Calu3 (cell line): ENCODE measurements around the gene ANGPTL4. TPM values are rescaled to one million over a fixed set of nuclear protein-coding genes. Genes with fewer than 3 reads are reported as not detected.
"Not testable (repeated sequence)": the region's sequence is repeated elsewhere in the genome, so short reads cannot be mapped to it uniquely, and the experiment has no call there.

ENCODE experiments used
- BruUV-seq: library from RNA; stranded (reverse); fragments of 400-500 nt; replicated peaks from 2 replicates; lab custom pipeline; 2021; lab: Mats Ljungman, UMichigan
- CTCF ChIA-PET: fragments of 300-600 bp; sonication (Branson Sonifier 250); formaldehyde crosslinking; loops from one replicate; lab custom pipeline; 2022; ENCODE audit warnings: antibody characterized with exemption; lab: Charles Lee
- DNase-seq: peaks from one replicate; pipeline ENCODE4 v3.0.0; 2022
- H3K27ac Mint-ChIP-seq: one replicate; pipeline ENCODE4 v1.8.0; 2022; ENCODE audit warnings: mixed read lengths; ENCODE audit not compliant: unreplicated experiment
- H3K27me3 Mint-ChIP-seq: one replicate; pipeline ENCODE4 v1.8.0; 2022; ENCODE audit warnings: mixed read lengths; ENCODE audit not compliant: unreplicated experiment
- H3K36me3 Mint-ChIP-seq: one replicate; pipeline ENCODE4 v1.8.0; 2022; ENCODE audit warnings: mild to moderate bottlenecking, moderate library complexity, mixed read lengths; ENCODE audit not compliant: insufficient read depth, unreplicated experiment
- H3K4me1 Mint-ChIP-seq: one replicate; pipeline ENCODE4 v1.8.0; 2022; ENCODE audit warnings: mild to moderate bottlenecking, low read depth, mixed read lengths; ENCODE audit not compliant: unreplicated experiment
- H3K4me3 Mint-ChIP-seq: one replicate; pipeline ENCODE4 v1.8.0; 2022; ENCODE audit warnings: mild to moderate bottlenecking, low read depth, moderate library complexity, mixed read lengths; ENCODE audit not compliant: unreplicated experiment
- H3K9me3 Mint-ChIP-seq: one replicate; pipeline ENCODE4 v1.8.0; 2022; ENCODE audit warnings: low read depth, mixed read lengths; ENCODE audit not compliant: unreplicated experiment
- intact Hi-C: fragments of 100-400 bp; cut with micrococcal nuclease; formaldehyde crosslinking; loops from one replicate; pipeline ENCODE4 v1.10.0; 2022; ENCODE audit not compliant: unreplicated experiment
- total RNA-seq: library from RNA; stranded (reverse); gene quantifications from 2 replicates; pipeline ENCODE4 v1.2.3, GENCODE V29; 2022
- TF ChIP-seq, protein P1 (sequence below): fragments of 200-600 bp; IDR thresholded peaks from one replicate; pipeline ENCODE4 v1.8.0; 2022; ENCODE audit warnings: antibody characterized with exemption; ENCODE audit not compliant: unreplicated experiment

Gene ANGPTL4
- total RNA-seq, 1 experiment from 2014 or later, result 0.97 TPM

DNA sequence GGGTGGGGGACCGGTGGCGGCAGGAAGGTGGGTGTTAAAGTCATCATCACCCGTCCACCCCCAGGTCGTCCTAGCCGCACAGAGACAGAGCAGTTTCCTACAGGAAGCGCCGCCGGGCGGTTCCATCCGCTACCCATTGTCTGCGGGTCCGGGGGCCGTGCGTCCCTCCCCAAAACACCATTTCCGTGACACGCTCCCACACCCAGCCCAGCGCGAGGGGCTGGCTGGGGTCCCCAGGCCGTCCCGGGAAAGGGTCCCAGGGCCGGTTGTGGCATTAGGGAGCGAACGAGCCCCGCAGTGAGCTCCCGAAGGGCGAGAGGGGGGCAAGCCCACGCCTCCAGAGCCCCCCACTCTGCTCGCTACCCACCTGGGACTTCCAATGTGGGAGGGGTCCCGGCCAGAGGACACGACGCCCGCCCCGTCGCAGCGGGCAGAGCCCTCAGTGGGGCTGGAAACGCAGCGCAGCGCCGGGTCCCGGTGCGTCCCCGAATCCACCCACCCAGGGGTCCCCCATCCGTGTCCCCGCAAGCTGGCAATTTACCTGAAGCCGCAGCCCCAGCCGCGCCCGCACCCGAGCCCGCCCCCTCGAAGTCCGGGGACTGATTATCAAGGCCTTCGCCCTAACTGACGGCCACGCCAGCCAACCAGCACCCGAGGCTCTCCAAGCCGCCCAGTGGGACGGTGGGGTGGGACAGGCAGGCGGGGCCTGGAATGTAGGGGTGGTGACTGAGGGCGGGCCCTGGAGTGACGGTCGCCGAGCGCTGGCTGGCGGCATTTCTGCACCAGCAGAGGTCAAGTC lies 21.1 kb upstream of the ANGPTL4 start, which contains the start of gene KANK3:
Gene KANK3 (minus strand): TSS at position 579 of the 799 bp plus-strand sequence. CDS start 5,434 bp downstream, outside the sequence.
- peak within 1 kb of the TSS; percentile 40 for H3K4me3 Mint-ChIP-seq
- no peaks in the 10 kb centered on the region for H3K9me3 Mint-ChIP-seq
- CTCF ChIA-PET, result no interaction called here
- TF ChIP-seq, protein P1, sequence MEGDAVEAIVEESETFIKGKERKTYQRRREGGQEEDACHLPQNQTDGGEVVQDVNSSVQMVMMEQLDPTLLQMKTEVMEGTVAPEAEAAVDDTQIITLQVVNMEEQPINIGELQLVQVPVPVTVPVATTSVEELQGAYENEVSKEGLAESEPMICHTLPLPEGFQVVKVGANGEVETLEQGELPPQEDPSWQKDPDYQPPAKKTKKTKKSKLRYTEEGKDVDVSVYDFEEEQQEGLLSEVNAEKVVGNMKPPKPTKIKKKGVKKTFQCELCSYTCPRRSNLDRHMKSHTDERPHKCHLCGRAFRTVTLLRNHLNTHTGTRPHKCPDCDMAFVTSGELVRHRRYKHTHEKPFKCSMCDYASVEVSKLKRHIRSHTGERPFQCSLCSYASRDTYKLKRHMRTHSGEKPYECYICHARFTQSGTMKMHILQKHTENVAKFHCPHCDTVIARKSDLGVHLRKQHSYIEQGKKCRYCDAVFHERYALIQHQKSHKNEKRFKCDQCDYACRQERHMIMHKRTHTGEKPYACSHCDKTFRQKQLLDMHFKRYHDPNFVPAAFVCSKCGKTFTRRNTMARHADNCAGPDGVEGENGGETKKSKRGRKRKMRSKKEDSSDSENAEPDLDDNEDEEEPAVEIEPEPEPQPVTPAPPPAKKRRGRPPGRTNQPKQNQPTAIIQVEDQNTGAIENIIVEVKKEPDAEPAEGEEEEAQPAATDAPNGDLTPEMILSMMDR, result no peak
- peaks cover 22% of the 10 kb centered on the region for H3K27me3 Mint-ChIP-seq
- intact Hi-C loops, result no loop called here
- no peaks in the 10 kb centered on the region for H3K4me1 Mint-ChIP-seq
- H3K36me3 Mint-ChIP-seq, result peaks cover 5% of the 10 kb centered on the region
- no TSS peak for BruUV-seq
- DNase-seq, result peak; percentile 95
- H3K27ac Mint-ChIP-seq, result no peak within 1 kb of the TSS

DNA sequence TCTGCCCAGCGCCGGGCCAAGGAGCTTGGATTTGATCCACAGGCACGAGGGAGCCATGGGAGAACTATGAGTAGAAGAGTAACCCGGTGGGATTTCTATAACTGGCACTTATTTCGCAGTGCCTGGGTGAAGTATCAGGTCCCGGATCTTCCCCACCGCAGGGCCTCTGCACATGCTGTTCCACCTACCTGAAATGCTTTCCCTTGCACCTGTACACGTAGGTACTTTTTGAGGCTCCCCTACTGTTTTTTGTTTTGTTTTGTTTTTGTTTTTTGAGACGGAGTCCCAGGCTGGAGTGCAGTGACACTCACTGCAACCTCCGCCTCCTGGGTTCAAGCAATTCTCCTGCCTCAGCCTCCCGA lies 20.5 kb upstream of the ANGPTL4 start:
- DNase-seq, result no peak
- Mint-ChIP-seq H3K36me3 (peaks cover 5% of the 10 kb centered on the region), H3K9me3 (no peaks in the 10 kb centered on the region), H3K4me1 (no peaks in the 10 kb centered on the region), H3K27me3 (peaks cover 18% of the 10 kb centered on the region), H3K4me3 (peak overlapping the region; percentile 40), H3K27ac (no peak overlapping the region)
- TF ChIP-seq, protein P1, result no peak
- CTCF ChIA-PET, result no interaction called here
- no TSS peak for BruUV-seq
- intact Hi-C loops, result no loop called here

DNA sequence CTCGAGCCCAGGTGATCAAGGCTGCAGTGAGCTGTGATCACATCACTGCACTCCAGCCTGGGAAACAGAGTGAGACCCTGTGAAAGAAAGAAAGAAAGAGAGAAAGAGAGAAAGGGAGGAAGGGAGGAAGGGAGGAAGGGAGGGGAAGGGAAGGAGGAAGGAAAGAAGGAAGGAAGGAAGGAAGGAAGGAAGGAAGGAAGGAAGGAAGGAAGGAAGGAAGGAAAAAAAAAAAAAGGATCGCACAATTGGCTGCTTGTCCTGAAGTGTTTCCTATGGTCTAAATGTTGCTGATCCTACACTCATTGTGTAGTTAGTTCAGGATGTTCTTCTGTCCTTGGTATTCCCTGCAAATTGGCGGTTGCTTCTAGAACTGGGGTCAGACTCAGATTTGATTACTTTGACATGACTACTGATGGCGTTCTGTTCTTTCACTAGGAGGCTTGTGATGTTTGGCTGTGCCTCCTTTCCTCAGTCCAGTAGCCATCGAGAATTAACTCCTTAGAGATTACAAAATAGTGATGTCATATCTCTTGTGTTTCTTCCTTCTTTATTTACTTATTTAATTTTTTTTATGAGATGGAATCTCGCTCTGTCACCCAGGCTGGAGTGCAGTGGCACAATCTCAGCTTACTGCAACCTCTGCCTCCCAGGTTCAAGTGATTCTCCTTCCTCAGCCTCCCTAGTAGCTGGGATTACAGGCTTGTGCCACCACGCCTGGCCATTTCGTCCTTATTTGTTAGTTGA lies 14.2 kb upstream of the ANGPTL4 start:
- BruUV-seq, H3K9me3 Mint-ChIP-seq, intact Hi-C loops, H3K36me3 Mint-ChIP-seq, DNase-seq, H3K4me1 Mint-ChIP-seq, CTCF ChIA-PET, H3K27ac Mint-ChIP-seq, H3K4me3 Mint-ChIP-seq: not testable (repeated sequence)
- peaks cover 34% of the 10 kb centered on the region for H3K27me3 Mint-ChIP-seq

DNA sequence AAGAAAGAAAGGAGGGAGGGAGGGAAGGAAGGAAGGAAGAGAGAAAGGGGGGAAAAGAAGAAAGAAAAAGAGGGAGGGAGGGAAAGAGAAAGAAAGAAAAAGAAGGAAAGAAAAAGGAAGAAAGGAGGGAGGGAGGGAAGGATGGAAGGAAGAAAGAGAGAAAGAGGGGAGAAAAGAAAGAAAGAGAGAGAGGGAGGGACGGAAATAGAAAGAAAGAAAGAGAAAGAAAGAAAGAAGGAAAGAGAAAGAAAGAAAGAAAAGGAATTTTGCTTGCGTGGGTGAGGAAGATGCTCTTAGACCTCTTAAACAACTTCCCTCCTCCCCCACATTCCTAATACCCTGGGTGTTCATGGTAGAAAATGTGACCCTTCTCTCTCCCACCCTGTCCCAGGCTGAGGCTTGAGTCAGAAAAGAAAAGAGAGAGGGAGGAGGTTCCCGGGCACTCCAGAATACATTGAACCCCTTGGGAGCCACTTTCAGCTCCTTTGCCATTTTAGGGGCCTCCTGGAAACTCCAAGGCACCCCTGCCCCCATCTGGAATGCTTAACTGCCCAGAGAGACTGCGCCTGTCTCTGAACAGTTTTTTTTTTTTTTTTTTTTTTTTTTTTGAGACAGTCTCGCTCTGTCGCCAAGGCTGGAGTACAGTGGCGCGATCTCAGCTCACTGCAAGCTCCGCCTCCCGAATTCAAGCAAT lies 11.7 kb upstream of the ANGPTL4 start:
- intact Hi-C loops, result no loop called here
- H3K27ac Mint-ChIP-seq, result no peak overlapping the region
- no TSS peak for BruUV-seq
- CTCF ChIA-PET, result interaction anchor here (0.6 kb wide), 1 partner anchor 103 kb away, joined by 6 read pairs; no protein-coding TSS in a partner anchor
- no peak for DNase-seq
- H3K4me1 Mint-ChIP-seq, result no peaks in the 10 kb centered on the region
- H3K4me3 Mint-ChIP-seq, result no peak overlapping the region
- TF ChIP-seq, protein P1, result no peak
- H3K9me3 Mint-ChIP-seq, result peaks cover 2% of the 10 kb centered on the region
- peaks cover 34% of the 10 kb centered on the region for H3K27me3 Mint-ChIP-seq
- H3K36me3 Mint-ChIP-seq, result no peaks in the 10 kb centered on the region

DNA sequence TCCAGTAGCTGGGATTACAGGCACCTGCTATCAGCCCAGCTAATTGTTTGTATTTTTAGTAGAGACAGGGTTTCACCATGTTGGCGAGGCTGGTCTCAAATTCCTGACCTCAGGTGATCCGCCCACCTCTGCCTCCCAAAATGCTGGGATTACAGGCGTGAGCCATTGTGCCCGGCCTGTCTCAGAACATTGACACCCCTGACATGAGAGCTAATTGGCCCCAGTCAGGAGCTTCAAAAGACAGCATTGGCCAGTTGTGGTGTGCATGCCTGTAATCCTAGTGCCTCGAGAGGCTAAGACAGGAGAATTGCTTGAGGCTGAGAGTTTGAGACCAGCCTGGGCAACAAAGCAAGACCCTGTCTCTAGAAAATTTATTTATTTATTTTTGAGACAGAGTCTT lies 11.1 kb upstream of the ANGPTL4 start:
- H3K36me3 Mint-ChIP-seq, DNase-seq, H3K4me1 Mint-ChIP-seq, H3K27ac Mint-ChIP-seq, BruUV-seq, H3K9me3 Mint-ChIP-seq, intact Hi-C loops, H3K4me3 Mint-ChIP-seq: not testable (repeated sequence)
- CTCF ChIA-PET, result interaction anchor here (0.6 to 1.4 kb wide), 2 partner anchors 59 to 120 kb away, joined by 3 read pairs; no protein-coding TSS in a partner anchor
- H3K27me3 Mint-ChIP-seq, result peaks cover 34% of the 10 kb centered on the region
